PC-3 (cell line): ENCODE results near the gene ZDHHC21. TPM values are rescaled to one million over a fixed set of nuclear protein-coding genes. Genes with fewer than 3 reads are reported as not detected.

ENCODE experiments used
- ATAC-seq: fragments of 200-7000 bp; cut with Tn5 transposase; 2 replicates; pipeline ENCODE4 v1.9.1; 2020; ENCODE audit warnings: mild to moderate bottlenecking, moderate library complexity
- BruUV-seq: library from RNA; stranded (reverse); fragments of 400-500 nt; replicated peaks from 2 replicates; lab custom pipeline; 2021; lab: Mats Ljungman, UMichigan
- CTCF ChIA-PET: fragments of 300-600 bp; sonication (Branson Sonifier 250); formaldehyde crosslinking; loops from one replicate; lab custom pipeline; 2022; ENCODE audit warnings: antibody characterized with exemption; lab: Charles Lee
- POLR2A ChIA-PET: fragments of 300-600 bp; sonication (Branson Sonifier 250); formaldehyde crosslinking; loops from one replicate; lab custom pipeline; 2022; ENCODE audit warnings: antibody characterized with exemption; ENCODE audit not compliant: unreplicated experiment; lab: Charles Lee
- DNase-seq: peaks from one replicate; pipeline ENCODE4 v3.0.0-alpha.2; 2015
- H2AFZ ChIP-seq: fragments of 300-600 bp; sonication (generic); 2 replicates; pipeline ENCODE4 v1.6.0; 2016; ENCODE audit warnings: antibody characterized with exemption, low read length
- H3F3A ChIP-seq: fragments of 300-600 bp; sonication (generic); one replicate; pipeline ENCODE4 v1.6.0; 2017; ENCODE audit warnings: antibody characterized with exemption, low read length, control low read depth, mild to moderate bottlenecking; ENCODE audit not compliant: unreplicated experiment
- H3K27ac ChIP-seq: fragments of 300-600 bp; sonication (generic); 2 replicates; pipeline ENCODE4 v1.5.1; 2016; ENCODE audit warnings: mild to moderate bottlenecking, low read length
- H3K27me3 ChIP-seq: fragments of 300-600 bp; sonication (generic); 2 replicates; pipeline ENCODE4 v1.6.1; 2016; ENCODE audit warnings: low read length, mixed read lengths
- H3K36me3 ChIP-seq: fragments of 300-600 bp; sonication (generic); 2 replicates; pipeline ENCODE4 v1.6.1; 2016; ENCODE audit warnings: low read depth, mixed run types, low read length, mixed read lengths
- H3K4me1 ChIP-seq: fragments of 300-600 bp; sonication (generic); 2 replicates; pipeline ENCODE4 v1.5.1; 2016; ENCODE audit warnings: low read length; ENCODE audit not compliant: insufficient read depth
- H3K4me2 ChIP-seq: fragments of 300-600 bp; sonication (generic); 2 replicates; pipeline ENCODE4 v1.6.0; 2016; ENCODE audit warnings: low read length
- H3K4me3 ChIP-seq: fragments of 300-600 bp; sonication (generic); 2 replicates; pipeline ENCODE4 v1.5.1; 2016; ENCODE audit warnings: mild to moderate bottlenecking, low read length, mixed read lengths
- H3K79me2 ChIP-seq: fragments of 300-600 bp; sonication (generic); 2 replicates; pipeline ENCODE4 v1.6.1; 2017; ENCODE audit warnings: low read length, mixed read lengths
- H3K9ac ChIP-seq: fragments of 300-600 bp; sonication (generic); 2 replicates; pipeline ENCODE4 v1.6.0; 2016; ENCODE audit warnings: mild to moderate bottlenecking, low read length
- H3K9me2 ChIP-seq: fragments of 300-600 bp; sonication (generic); replicated peaks from 2 replicates; pipeline ENCODE4 v1.6.1; 2016; ENCODE audit warnings: mixed run types, low read length, mixed read lengths
- H3K9me3 ChIP-seq: fragments of 300-600 bp; sonication (generic); 2 replicates; pipeline ENCODE4 v1.6.1; 2016; ENCODE audit warnings: low read length, mixed read lengths
- H4K20me1 ChIP-seq: fragments of 300-600 bp; sonication (generic); 2 replicates; pipeline ENCODE4 v1.6.1; 2016; ENCODE audit warnings: low read length, mixed read lengths
- CTCF ChIP-seq: fragments of 300-600 bp; sonication (generic); conservative IDR thresholded peaks from 2 replicates; pipeline ENCODE4 v1.5.1; 2017; ENCODE audit warnings: antibody characterized with exemption, low read depth, mild to moderate bottlenecking, low read length
- EZH2 ChIP-seq: fragments of 300-600 bp; sonication (generic); IDR thresholded peaks from one replicate; pipeline ENCODE4 v1.6.1; 2017; ENCODE audit warnings: antibody characterized with exemption, mild to moderate bottlenecking, low read length; ENCODE audit not compliant: unreplicated experiment
- EZH2phosphoT487 ChIP-seq: fragments of 300-600 bp; sonication (generic); IDR thresholded peaks from 2 replicates; pipeline ENCODE4 v1.6.1; 2018; ENCODE audit warnings: mild to moderate bottlenecking, antibody characterized with exemption, low read length, borderline replicate concordance
- intact Hi-C: fragments of 100-400 bp; cut with micrococcal nuclease; formaldehyde crosslinking; loops from 2 replicates; pipeline ENCODE4 v1.9.0; 2023
- total RNA-seq: library from RNA; depleted of rRNA; stranded (reverse); fragments of >200 nt; gene quantifications from 2 replicates; pipeline ENCODE4 v1.2.3, GENCODE V29; 2014

ZDHHC21 gene
- total RNA-seq, 1 experiment from 2014 or later, result 6.2 TPM

DNA sequence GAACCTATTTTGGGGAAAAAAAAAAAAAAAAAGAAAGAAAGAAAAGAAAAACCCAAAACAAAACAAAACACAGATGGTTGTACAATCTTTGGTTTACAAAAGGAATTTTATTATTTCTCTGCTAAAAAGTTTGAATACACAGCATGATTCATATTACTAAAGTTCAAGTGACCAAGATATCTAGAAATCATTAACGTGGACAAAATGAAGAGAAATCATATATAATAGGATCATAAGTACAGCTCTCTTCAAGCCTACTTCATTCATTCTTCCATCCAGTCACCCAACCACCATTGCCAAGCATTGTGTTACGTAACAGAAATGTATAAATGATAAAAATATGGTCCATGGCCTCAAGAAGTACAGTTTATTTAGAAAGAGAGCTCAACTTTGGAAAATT lies 52.9 kb downstream of the ZDHHC21 start:
- Histone ChIP-seq H3K79me2 (no peaks in the 10 kb centered on the region), H3K4me3 (no peak overlapping the region), H2AFZ (no peak overlapping the region), H3K27ac (no peak overlapping the region), H4K20me1 (no peaks in the 10 kb centered on the region), H3K9me2 (no peaks in the 10 kb centered on the region), H3K9me3 (no peaks in the 10 kb centered on the region), H3F3A (no peaks in the 10 kb centered on the region), H3K9ac (no peak overlapping the region), H3K4me2 (no peak overlapping the region), H3K27me3 (no peaks in the 10 kb centered on the region), H3K4me1 (no peaks in the 10 kb centered on the region), H3K36me3 (no peaks in the 10 kb centered on the region)
- CTCF ChIA-PET, result no interaction called here
- POLR2A ChIA-PET, result no interaction called here
- no peak for DNase-seq
- no peak for TF ChIP-seq EZH2phosphoT487
- no peak for TF ChIP-seq CTCF
- no peak for TF ChIP-seq EZH2
- intact Hi-C loops, result no loop called here
- no TSS peak for BruUV-seq
- no peak for ATAC-seq

- no peaks in the 10 kb centered on the region for H3K36me3 ChIP-seq
- H3K79me2 ChIP-seq, result no peaks in the 10 kb centered on the region
- intact Hi-C loops, result no loop called here
- no peak overlapping the region for H2AFZ ChIP-seq
- no peaks in the 10 kb centered on the region for H3K27me3 ChIP-seq
- no peak overlapping the region for H3K4me3 ChIP-seq
- H4K20me1 ChIP-seq, result no peaks in the 10 kb centered on the region
- DNase-seq (no peak), ATAC-seq (no peak)
- no peaks in the 10 kb centered on the region for H3K4me1 ChIP-seq
- no peaks in the 10 kb centered on the region for H3F3A ChIP-seq
- TF ChIP-seq EZH2, result no peak
- no peak for TF ChIP-seq EZH2phosphoT487
- TF ChIP-seq CTCF, result no peak
- H3K9ac ChIP-seq, result no peak overlapping the region
- ChIA-PET POLR2A (no interaction called here), CTCF (no interaction called here)
- H3K27ac ChIP-seq, result no peak overlapping the region
- H3K4me2 ChIP-seq, result no peak overlapping the region
- H3K9me2 ChIP-seq, result no peaks in the 10 kb centered on the region
- BruUV-seq, result no TSS peak
- no peaks in the 10 kb centered on the region for H3K9me3 ChIP-seq
Measured at GRCh38 chr9:14633906-14634565, 59.2 kb downstream of the ZDHHC21 start.

DNA sequence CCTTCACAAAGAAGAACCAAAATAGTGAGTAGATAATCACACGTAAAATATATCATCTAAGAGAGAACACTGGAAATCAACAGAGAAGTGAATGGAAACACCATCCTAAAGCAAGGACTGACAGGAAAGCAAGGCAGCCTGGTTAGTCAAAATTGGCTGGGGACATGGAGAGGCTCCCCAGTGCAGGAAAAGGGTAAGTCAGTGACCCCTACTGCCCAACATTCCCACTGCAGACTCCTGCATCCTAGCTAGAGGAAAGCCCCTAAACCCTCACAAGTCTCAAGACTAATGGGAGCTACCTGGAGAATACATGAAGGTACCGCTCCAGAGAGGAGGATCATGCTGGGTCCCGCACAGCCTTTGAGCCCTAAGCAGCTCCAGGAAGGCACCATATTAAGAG lies 60.1 kb downstream of the ZDHHC21 start:
- no peaks in the 10 kb centered on the region for H4K20me1 ChIP-seq
- CTCF ChIA-PET, result no interaction called here
- no peak overlapping the region for H2AFZ ChIP-seq
- TF ChIP-seq EZH2phosphoT487 (no peak), CTCF (no peak), EZH2 (no peak)
- H3F3A ChIP-seq, result no peaks in the 10 kb centered on the region
- H3K4me2 ChIP-seq, result no peak overlapping the region
- H3K27me3 ChIP-seq, result no peaks in the 10 kb centered on the region
- H3K9me2 ChIP-seq, result no peaks in the 10 kb centered on the region
- no peaks in the 10 kb centered on the region for H3K36me3 ChIP-seq
- DNase-seq (no peak), ATAC-seq (no peak)
- H3K4me1 ChIP-seq, result no peaks in the 10 kb centered on the region
- no peaks in the 10 kb centered on the region for H3K9me3 ChIP-seq
- POLR2A ChIA-PET, result no interaction called here
- H3K4me3 ChIP-seq, result no peak overlapping the region
- no peak overlapping the region for H3K9ac ChIP-seq
- no peak overlapping the region for H3K27ac ChIP-seq
- no peaks in the 10 kb centered on the region for H3K79me2 ChIP-seq
- BruUV-seq, result no TSS peak
- intact Hi-C loops, result no loop called here
